SK-N-SH treated with all-trans-retinoic acid at 6 μM for 48 hours (cell line): ENCODE measurements around the gene ZNF423.

Source experiments
- ATAC-seq: fragments of 200-7000 bp; cut with Tn5 transposase; 3 replicates; pipeline ENCODE4 v1.9.1; 2020; ENCODE audit warnings: mild to moderate bottlenecking, moderate library complexity
- ARNTL ChIP-seq: fragments of 450-650 bp; formaldehyde crosslinking; IDR thresholded peaks from 2 replicates; pipeline ENCODE4 v1.5.0; 2020; ENCODE audit warnings: low read depth, mild to moderate bottlenecking, moderate library complexity, borderline replicate concordance
- BACH2 ChIP-seq: fragments of 250-450 bp; sonication (Bioruptor Pico); IDR thresholded peaks from 2 replicates; pipeline ENCODE4 v1.9.0; 2021; ENCODE audit warnings: mild to moderate bottlenecking, borderline replicate concordance
- CREB5 ChIP-seq: fragments of 250-450 bp; sonication (Bioruptor Pico); IDR thresholded peaks from 2 replicates; pipeline ENCODE4 v1.5.1; 2020; ENCODE audit warnings: low read depth, mild to moderate bottlenecking, moderate library complexity
- CSDC2 ChIP-seq: fragments of 250-450 bp; sonication (Bioruptor Pico); IDR thresholded peaks from 2 replicates; pipeline ENCODE4 v1.5.0; 2020; ENCODE audit warnings: mild to moderate bottlenecking, moderate library complexity
- CSRNP3 ChIP-seq: fragments of 250-450 bp; sonication (Bioruptor Pico); IDR thresholded peaks from 2 replicates; pipeline ENCODE4 v1.5.1; 2021; ENCODE audit warnings: mild to moderate bottlenecking, moderate library complexity
- ESRRG ChIP-seq: fragments of 250-450 bp; sonication (Bioruptor Pico); IDR thresholded peaks from 2 replicates; pipeline ENCODE4 v1.6.1; 2021; ENCODE audit warnings: mild to moderate bottlenecking
- GLIS3 ChIP-seq: fragments of 250-450 bp; sonication (Bioruptor Pico); IDR thresholded peaks from 2 replicates; pipeline ENCODE4 v1.5.0; 2020; ENCODE audit warnings: mild to moderate bottlenecking, moderate library complexity
- ISL1 ChIP-seq: fragments of 250-450 bp; sonication (Bioruptor Pico); IDR thresholded peaks from 2 replicates; pipeline ENCODE4 v2.1.2; 2022; ENCODE audit warnings: mild to moderate bottlenecking, moderate library complexity
- OSR1 ChIP-seq: fragments of 250-450 bp; sonication (Bioruptor Pico); IDR thresholded peaks from 2 replicates; pipeline ENCODE4 v1.8.0; 2022; ENCODE audit warnings: moderate library complexity, mild to moderate bottlenecking, inconsistent platforms
- PATZ1 ChIP-seq: fragments of 250-450 bp; sonication (Bioruptor Pico); IDR thresholded peaks from 2 replicates; pipeline ENCODE4 v1.8.0; 2020; ENCODE audit warnings: mild to moderate bottlenecking, moderate library complexity, borderline replicate concordance
- POU6F1 ChIP-seq: fragments of 250-450 bp; sonication (Bioruptor Pico); IDR thresholded peaks from 2 replicates; pipeline ENCODE4 v1.8.0; 2021; ENCODE audit warnings: low read depth, mild to moderate bottlenecking, moderate library complexity, borderline replicate concordance
- SNAI2 ChIP-seq: fragments of 250-450 bp; sonication (Bioruptor Pico); IDR thresholded peaks from 2 replicates; pipeline ENCODE4 v1.5.0; 2020; ENCODE audit warnings: mild to moderate bottlenecking, moderate library complexity
- TCF4 ChIP-seq: fragments of 250-450 bp; sonication (Bioruptor Pico); IDR thresholded peaks from 2 replicates; pipeline ENCODE4 v1.8.0; 2021; ENCODE audit warnings: mild to moderate bottlenecking, moderate library complexity, borderline replicate concordance
- TOX ChIP-seq: fragments of 250-450 bp; sonication (Bioruptor Pico); IDR thresholded peaks from 2 replicates; pipeline ENCODE4 v1.8.0; 2021; ENCODE audit warnings: mild to moderate bottlenecking, moderate library complexity, borderline replicate concordance
- TSHZ2 ChIP-seq: fragments of 250-450 bp; sonication (Bioruptor Pico); IDR thresholded peaks from 2 replicates; pipeline ENCODE4 v1.5.0; 2020; ENCODE audit warnings: mild to moderate bottlenecking, moderate library complexity
- ZC3H10 ChIP-seq: fragments of 250-450 bp; sonication (Bioruptor Pico); IDR thresholded peaks from 2 replicates; pipeline ENCODE4 v1.5.1; 2021; ENCODE audit warnings: mild to moderate bottlenecking, moderate library complexity
- ZFP3 ChIP-seq: fragments of 250-450 bp; sonication (Bioruptor Pico); IDR thresholded peaks from 2 replicates; pipeline ENCODE4 v1.5.0; 2020; ENCODE audit warnings: mild to moderate bottlenecking, moderate library complexity
- ZFP30 ChIP-seq: fragments of 450-650 bp; formaldehyde crosslinking; IDR thresholded peaks from 2 replicates; pipeline ENCODE4 v1.5.0; 2022; ENCODE audit warnings: mild to moderate bottlenecking, moderate library complexity
- ZNF565 ChIP-seq: fragments of 450-650 bp; formaldehyde crosslinking; conservative IDR thresholded peaks from 2 replicates; pipeline ENCODE4 v1.5.0; 2020; ENCODE audit warnings: low read depth, mild to moderate bottlenecking, moderate library complexity
- ZNF70 ChIP-seq: fragments of 450-650 bp; formaldehyde crosslinking; IDR thresholded peaks from 2 replicates; pipeline ENCODE4 v1.5.0; 2020; ENCODE audit warnings: mild to moderate bottlenecking, moderate library complexity
- ZNF8 ChIP-seq: fragments of 450-650 bp; formaldehyde crosslinking; IDR thresholded peaks from 2 replicates; pipeline ENCODE4 v1.5.0; 2020; ENCODE audit warnings: mild to moderate bottlenecking, moderate library complexity

The ZNF423 gene

GRCh38 chr16:49716339-49716934 is 139.5 kb downstream of the ZNF423 start:
- TF ChIP-seq ZFP30 (CRISPR knock-in tag) = no peak
- TF ChIP-seq OSR1 (CRISPR knock-in tag) = no peak
- no peak for TF ChIP-seq ARNTL (CRISPR knock-in tag)
- no peak for TF ChIP-seq POU6F1
- no peak for TF ChIP-seq ISL1 (CRISPR knock-in tag)
- TF ChIP-seq TSHZ2 = no peak
- TF ChIP-seq ZC3H10 (CRISPR knock-in tag) = no peak
- no peak for TF ChIP-seq ESRRG (CRISPR knock-in tag)
- TF ChIP-seq ZNF565 = no peak
- no peak for TF ChIP-seq BACH2
- TF ChIP-seq ZNF70 (CRISPR knock-in tag) = no peak
- TF ChIP-seq TOX = no peak
- no peak for TF ChIP-seq CSRNP3 (CRISPR knock-in tag)
- no peak for TF ChIP-seq ZFP3 (CRISPR knock-in tag)
- TF ChIP-seq TCF4 (CRISPR knock-in tag) = no peak
- TF ChIP-seq PATZ1 = no peak
- TF ChIP-seq SNAI2 (CRISPR knock-in tag) = no peak
- no peak for TF ChIP-seq GLIS3 (CRISPR knock-in tag)
- TF ChIP-seq CREB5 (CRISPR knock-in tag) = no peak
- no peak for TF ChIP-seq ZNF8 (CRISPR knock-in tag)
- no peak for ATAC-seq

- TF ChIP-seq SNAI2 (CRISPR knock-in tag) = no peak
- ATAC-seq = no peak
Observed at GRCh38 chr16:49713770-49714169, 142.1 kb downstream of the ZNF423 start.

GRCh38 chr16:49712542-49712941 is 143.4 kb downstream of the ZNF423 start:
- ATAC-seq = no peak
- no peak for TF ChIP-seq ZNF8 (CRISPR knock-in tag)
- no peak for TF ChIP-seq SNAI2 (CRISPR knock-in tag)
- TF ChIP-seq ISL1 (CRISPR knock-in tag) = no peak
- no peak for TF ChIP-seq ESRRG (CRISPR knock-in tag)
- no peak for TF ChIP-seq PATZ1
- no peak for TF ChIP-seq POU6F1
- no peak for TF ChIP-seq CSDC2 (CRISPR knock-in tag)
- no peak for TF ChIP-seq ZFP3 (CRISPR knock-in tag)
- TF ChIP-seq ZC3H10 (CRISPR knock-in tag) = no peak
- TF ChIP-seq TSHZ2 = no peak
